T-cell (primary cell): ENCODE data around the gene KCNMA1. TPM values are rescaled to one million over a fixed set of nuclear protein-coding genes. Genes with fewer than 3 reads are reported as not detected.

Experiments used
- ATAC-seq, 4 experiments: fragments of 200-7000 bp in 3 of 4; fragments of 150-1000 bp in 1 of 4; cut with Tn5 transposase; replicated peaks in 1 of 4; 1 replicate in 3 of 4; 2 replicates in 1 of 4; pipeline ENCODE4 v1.10.0; 2021; ENCODE audit warnings: moderate library complexity in 3 of 4, mild to moderate bottlenecking in 2 of 4, moderate number of reproducible peaks in 1 of 4
- CTCF ChIA-PET, 2 donors: fragments of 300-600 bp; sonication (Branson Sonifier 250); formaldehyde crosslinking; loops; one replicate each; lab custom pipeline; 2022; ENCODE audit warnings: antibody characterized with exemption in 2 of 2; lab: Charles Lee
- POLR2A ChIA-PET, 2 donors: fragments of 300-600 bp; sonication (Branson Sonifier 250); formaldehyde crosslinking; loops; one replicate each; lab custom pipeline; 2022; ENCODE audit warnings: antibody characterized with exemption in 2 of 2; lab: Charles Lee
- DNase-seq, 35 experiments: peaks; one replicate each; pipeline versions ENCODE4 v3.0.0 to v3.0.0-alpha.2; 2013 to 2023
- H3K27ac ChIP-seq: one replicate; pipeline ENCODE4 v1.5.1; 2013; ENCODE audit warnings: low read length
- H3K27me3 ChIP-seq, 2 experiments: replicated peaks in 1 of 2; 1 replicate in 1 of 2; 2 replicates in 1 of 2; pipeline versions ENCODE4 v1.6.1 to v1.7.0; 2013; ENCODE audit warnings: low read length in 1 of 2, mixed read lengths in 1 of 2; ENCODE audit not compliant: control insufficient read depth in 2 of 2, insufficient read depth in 2 of 2; ENCODE audit errors: extremely low read depth in 1 of 2
- H3K36me3 ChIP-seq, 2 donors: 1 replicate in 1 of 2; 2 replicates in 1 of 2; pipeline versions ENCODE4 v1.6.1 to v1.7.0; 2013; ENCODE audit warnings: low read length in 1 of 2; ENCODE audit not compliant: control insufficient read depth in 2 of 2, insufficient read depth in 1 of 2; ENCODE audit errors: extremely low read depth in 1 of 2
- H3K4me1 ChIP-seq, 2 experiments: 1 replicate in 1 of 2; 2 replicates in 1 of 2; pipeline versions ENCODE4 v1.6.1 to v1.7.0; 2013; ENCODE audit warnings: low read length in 2 of 2, mixed read lengths in 1 of 2; ENCODE audit not compliant: insufficient read depth in 2 of 2, control insufficient read depth in 1 of 2; ENCODE audit errors: extremely low read depth in 1 of 2
- H3K4me3 ChIP-seq, 2 donors: 1 replicate in 1 of 2; 2 replicates in 1 of 2; pipeline versions ENCODE4 v1.5.1 to v1.7.0; 2013; ENCODE audit warnings: mild to moderate bottlenecking in 2 of 2, low read length in 1 of 2, moderate library complexity in 1 of 2; ENCODE audit not compliant: control insufficient read depth in 1 of 2; ENCODE audit errors: extremely low read depth in 1 of 2
- H3K9me3 ChIP-seq: 2 replicates; pipeline ENCODE4 v1.7.0; 2013
- H3K27ac Mint-ChIP-seq, 2 donors: one replicate each; pipeline ENCODE4 v1.8.0; 2020 to 2021; ENCODE audit warnings: mild to moderate bottlenecking in 2 of 2, mixed read lengths in 2 of 2
- H3K27me3 Mint-ChIP-seq, 2 donors: one replicate each; pipeline ENCODE4 v1.8.0; 2021 to 2022; ENCODE audit warnings: mixed read lengths in 2 of 2
- H3K36me3 Mint-ChIP-seq: one replicate; pipeline ENCODE4 v1.8.0; 2021; ENCODE audit warnings: mixed read lengths
- H3K4me1 Mint-ChIP-seq, 3 donors: one replicate each; pipeline ENCODE4 v1.8.0; 2020 to 2022; ENCODE audit warnings: mixed read lengths in 3 of 3, mild to moderate bottlenecking in 1 of 3
- H3K4me3 Mint-ChIP-seq, 3 donors: one replicate each; pipeline ENCODE4 v1.8.0; 2020 to 2022; ENCODE audit warnings: mild to moderate bottlenecking in 3 of 3, mixed read lengths in 3 of 3, moderate library complexity in 3 of 3
- H3K9me3 Mint-ChIP-seq, 3 donors: one replicate each; pipeline ENCODE4 v1.8.0; 2020 to 2022; ENCODE audit warnings: mixed read lengths in 3 of 3
- WGBS: methylation state at CpG from one replicate; pipeline ENCODE4 v1.1.5; 2013; ENCODE audit warnings: missing lambda C conversion rate; ENCODE audit not compliant: insufficient coverage; 5-methylcytosine and 5-hydroxymethylcytosine counted together
- total RNA-seq, 35 experiments: library from RNA in 6 of 35; stranded (reverse) in 6 of 35; fragments of 120-200 nt in 1 of 35; gene quantifications; one replicate each; pipeline versions ENCODE4 v1.2.1 to v1.2.4 and lab custom pipeline; 2013 to 2026

The KCNMA1 gene
- total RNA-seq, 5 donors from 2014 or later (not counting 1 experiment from before 2014, with no cell fraction given) = 0.14 to 1.6 (median 0.60) TPM

DNA sequence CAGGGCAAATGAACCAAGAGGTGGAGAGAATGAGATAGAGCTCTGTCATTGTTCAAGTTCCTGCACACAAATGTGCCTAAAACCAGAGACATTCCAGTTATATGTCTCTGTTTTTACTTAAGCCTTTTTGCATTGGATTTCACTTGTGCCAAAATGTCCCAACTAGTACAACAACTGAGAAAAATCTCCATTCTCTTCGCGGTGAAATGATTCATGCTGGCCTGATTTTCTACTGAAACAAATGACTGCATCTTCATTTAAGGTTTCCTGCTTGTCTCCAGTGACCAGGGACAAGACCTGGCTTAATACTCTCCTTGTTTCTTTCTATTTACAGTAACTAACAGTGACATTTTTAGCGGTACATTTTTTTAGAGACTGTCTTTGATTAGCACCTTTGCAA lies 714.9 kb downstream of the KCNMA1 start:
- ATAC-seq (no peak), DNase-seq (no peak)
- no peaks in the 10 kb centered on the region for H3K36me3 Mint-ChIP-seq
- H3K9me3 Mint-ChIP-seq = no peaks in the 10 kb centered on the region
- CTCF ChIA-PET = no interaction called here
- H3K9me3 ChIP-seq = no peaks in the 10 kb centered on the region
- no peaks in the 10 kb centered on the region for H3K4me1 ChIP-seq
- no peak overlapping the region for H3K4me3 Mint-ChIP-seq
- WGBS = 100% methylated on average over 3 of the region's 3 CpGs
- no peaks in the 10 kb centered on the region for H3K27me3 Mint-ChIP-seq
- H3K36me3 ChIP-seq = no peaks in the 10 kb centered on the region
- H3K4me1 Mint-ChIP-seq = no peaks in the 10 kb centered on the region
- H3K27ac ChIP-seq = no peak overlapping the region
- no peak overlapping the region for H3K4me3 ChIP-seq
- no peak overlapping the region for H3K27ac Mint-ChIP-seq
- POLR2A ChIA-PET = no interaction called here
- H3K27me3 ChIP-seq = no peaks in the 10 kb centered on the region

DNA sequence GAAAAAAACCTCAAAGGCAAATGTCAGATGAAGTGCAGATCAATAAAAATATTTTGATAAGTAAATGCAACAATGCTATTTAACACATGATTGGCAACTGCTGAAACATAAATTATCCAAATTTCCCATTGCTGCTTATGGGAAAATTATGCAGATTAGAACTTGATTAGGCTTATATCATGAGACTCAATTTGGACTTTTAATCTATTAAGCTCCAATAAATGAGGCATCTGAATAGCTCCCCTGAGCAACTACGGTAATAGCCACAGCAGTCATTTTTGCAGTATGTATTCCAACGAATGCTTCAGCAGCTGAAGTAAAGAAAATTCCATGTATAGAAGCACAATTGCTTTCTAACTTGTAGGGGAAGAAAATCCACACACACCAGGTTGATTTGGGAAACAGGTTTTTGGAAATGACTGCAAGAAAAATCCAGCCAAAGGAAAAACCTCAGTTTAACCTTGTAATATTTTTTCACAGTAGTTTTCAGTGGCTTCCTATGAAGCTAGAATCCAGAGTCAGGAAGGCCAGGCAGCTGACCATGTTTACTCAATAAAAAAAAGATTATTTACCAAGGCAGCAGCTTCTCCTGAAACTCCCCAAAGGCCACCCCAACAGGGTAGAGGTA lies 716.1 kb downstream of the KCNMA1 start:
- Histone ChIP-seq H3K36me3 (no peaks in the 10 kb centered on the region), H3K27me3 (no peaks in the 10 kb centered on the region), H3K9me3 (no peaks in the 10 kb centered on the region), H3K27ac (no peak overlapping the region), H3K4me1 (no peaks in the 10 kb centered on the region), H3K4me3 (no peak overlapping the region)
- no peaks in the 10 kb centered on the region for H3K27me3 Mint-ChIP-seq
- WGBS = no CpG with 5 or more reads among the region's 2 CpGs
- no peak overlapping the region for H3K27ac Mint-ChIP-seq
- ATAC-seq (no peak), DNase-seq (no peak)
- H3K4me1 Mint-ChIP-seq = no peaks in the 10 kb centered on the region
- H3K4me3 Mint-ChIP-seq = no peak overlapping the region
- POLR2A ChIA-PET = no interaction called here
- CTCF ChIA-PET = interaction anchor here in 1 of 2 donors (1.0 kb wide), 1 partner anchor 63 kb away, joined by 3 read pairs; no protein-coding TSS in a partner anchor
- no peaks in the 10 kb centered on the region for H3K9me3 Mint-ChIP-seq
- no peaks in the 10 kb centered on the region for H3K36me3 Mint-ChIP-seq

DNA sequence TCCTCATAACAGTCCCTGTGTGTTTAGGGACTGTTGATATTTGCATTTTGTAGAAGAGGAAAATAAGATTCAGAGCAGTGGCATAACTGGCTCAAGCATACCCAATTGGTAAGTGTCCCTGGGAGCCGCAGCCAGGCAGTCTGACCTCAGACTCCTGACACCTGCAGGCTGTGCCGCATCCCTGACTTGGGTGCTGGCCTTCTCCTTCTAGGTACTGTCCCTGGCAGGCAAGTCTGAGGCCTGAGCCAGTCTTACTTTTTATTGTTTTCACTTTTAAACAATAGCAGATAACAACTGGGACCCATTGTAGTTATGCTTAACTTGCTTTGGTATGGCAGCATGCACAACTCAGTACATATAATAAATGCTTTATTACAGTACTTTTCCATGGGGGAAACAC lies 717.0 kb downstream of the KCNMA1 start:
- Mint-ChIP-seq H3K27ac (no peak overlapping the region), H3K9me3 (no peaks in the 10 kb centered on the region), H3K27me3 (no peaks in the 10 kb centered on the region), H3K4me3 (no peak overlapping the region), H3K36me3 (no peaks in the 10 kb centered on the region), H3K4me1 (no peaks in the 10 kb centered on the region)
- Histone ChIP-seq H3K36me3 (no peaks in the 10 kb centered on the region), H3K9me3 (no peaks in the 10 kb centered on the region), H3K27me3 (no peaks in the 10 kb centered on the region), H3K4me1 (no peaks in the 10 kb centered on the region), H3K4me3 (no peak overlapping the region), H3K27ac (no peak overlapping the region)
- CTCF ChIA-PET = no interaction called here
- POLR2A ChIA-PET = no interaction called here
- DNase-seq = no peak
- 95% methylated on average over 2 of the region's 2 CpGs for WGBS
- no peak for ATAC-seq

DNA sequence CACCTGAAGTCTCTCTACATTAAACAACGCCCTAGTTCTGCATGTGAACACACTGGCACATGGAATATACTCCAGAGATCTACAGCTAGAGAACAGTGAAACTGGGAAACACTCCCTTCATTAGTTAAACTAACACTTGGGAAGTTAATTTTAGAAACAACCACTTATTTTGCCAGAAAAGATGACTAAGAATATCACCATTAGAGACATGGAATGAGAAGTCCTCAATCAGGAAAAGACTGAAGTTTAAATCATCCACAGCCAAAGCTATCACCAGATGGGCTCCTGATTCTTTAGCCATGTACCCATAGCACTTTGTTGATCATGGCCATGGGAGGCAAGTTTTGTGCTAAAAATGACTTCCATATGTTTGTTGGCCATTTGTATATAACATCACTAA lies 719.5 kb downstream of the KCNMA1 start:
- Mint-ChIP-seq H3K27ac (no peak overlapping the region), H3K4me1 (no peaks in the 10 kb centered on the region), H3K36me3 (no peaks in the 10 kb centered on the region), H3K27me3 (no peaks in the 10 kb centered on the region), H3K9me3 (no peaks in the 10 kb centered on the region), H3K4me3 (no peak overlapping the region)
- POLR2A ChIA-PET = no interaction called here
- H3K27me3 ChIP-seq = no peaks in the 10 kb centered on the region
- H3K4me1 ChIP-seq = no peaks in the 10 kb centered on the region
- ATAC-seq (no peak), DNase-seq (no peak)
- WGBS = no CpG with 5 or more reads among the region's 1 CpG
- H3K27ac ChIP-seq = no peak overlapping the region
- H3K4me3 ChIP-seq = no peak overlapping the region
- no peaks in the 10 kb centered on the region for H3K36me3 ChIP-seq
- CTCF ChIA-PET = no interaction called here
- no peaks in the 10 kb centered on the region for H3K9me3 ChIP-seq

GRCh38 chr10:76917071-76917470 lies 720.5 kb downstream of the KCNMA1 start:
- H3K9me3 ChIP-seq = no peaks in the 10 kb centered on the region
- Mint-ChIP-seq H3K4me3 (no peak overlapping the region), H3K27ac (no peak overlapping the region), H3K27me3 (peaks cover 0 to 4% of the 10 kb centered on the region in 2 donors), H3K36me3 (no peaks in the 10 kb centered on the region), H3K4me1 (no peaks in the 10 kb centered on the region), H3K9me3 (no peaks in the 10 kb centered on the region)
- ChIA-PET CTCF (interaction anchor here in 1 of 2 donors (0.6 kb wide), 1 partner anchor 49 kb away, joined by 8 read pairs; no protein-coding TSS in a partner anchor), POLR2A (interaction anchor here in 1 of 2 donors (0.7 kb wide), 1 partner anchor 59 kb away, joined by 6 read pairs; no protein-coding TSS in a partner anchor)
- H3K4me1 ChIP-seq = no peaks in the 10 kb centered on the region
- H3K4me3 ChIP-seq = no peak overlapping the region
- 96% methylated on average over 4 of the region's 8 CpGs for WGBS
- H3K27me3 ChIP-seq = no peaks in the 10 kb centered on the region
- no peak for DNase-seq
- no peak for ATAC-seq
- no peaks in the 10 kb centered on the region for H3K36me3 ChIP-seq
- H3K27ac ChIP-seq = no peak overlapping the region

DNA sequence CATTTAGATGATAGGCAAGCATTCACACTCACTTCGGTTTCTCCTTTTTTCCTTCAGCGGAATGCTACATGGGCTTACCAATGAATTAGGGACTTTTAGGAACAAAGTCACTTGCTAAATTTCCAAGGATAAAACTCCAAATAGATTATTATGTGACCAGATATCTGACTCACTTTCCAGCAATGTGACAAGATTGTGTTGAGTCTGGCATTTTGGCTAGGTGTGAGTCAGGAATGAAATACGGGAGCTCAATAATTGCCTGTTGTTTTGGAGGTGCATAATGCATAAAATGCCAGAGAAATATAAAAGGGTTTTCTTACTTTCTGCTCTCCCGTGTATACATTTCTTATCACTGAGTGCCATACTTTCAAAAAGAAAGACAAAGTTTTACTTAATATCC lies 721.1 kb downstream of the KCNMA1 start:
- H3K27me3 Mint-ChIP-seq = peaks cover 0 to 4% of the 10 kb centered on the region in 2 donors
- no CpG with 5 or more reads among the region's 4 CpGs for WGBS
- no peak overlapping the region for H3K27ac Mint-ChIP-seq
- H3K4me3 ChIP-seq = no peak overlapping the region
- H3K4me3 Mint-ChIP-seq = no peak overlapping the region
- H3K9me3 Mint-ChIP-seq = no peaks in the 10 kb centered on the region
- H3K36me3 ChIP-seq = no peaks in the 10 kb centered on the region
- no peak overlapping the region for H3K27ac ChIP-seq
- no peaks in the 10 kb centered on the region for H3K27me3 ChIP-seq
- ATAC-seq (no peak), DNase-seq (no peak)
- no peaks in the 10 kb centered on the region for H3K4me1 Mint-ChIP-seq
- ChIA-PET POLR2A (interaction anchor here in 1 of 2 donors (0.7 kb wide), 1 partner anchor 58 kb away, joined by 6 read pairs; no protein-coding TSS in a partner anchor), CTCF (no interaction called here)
- H3K4me1 ChIP-seq = no peaks in the 10 kb centered on the region
- no peaks in the 10 kb centered on the region for H3K36me3 Mint-ChIP-seq
- H3K9me3 ChIP-seq = no peaks in the 10 kb centered on the region
